HuH-7 (cell line): ENCODE measurements around the gene MT1H.
"Not testable (repeated sequence)": the region's sequence is repeated elsewhere in the genome, so short reads cannot be mapped to it uniquely, and the experiment has no call there.

ENCODE experiments used
- DNase-seq: peaks from one replicate; pipeline ENCODE4 v3.0.0; 2011; ENCODE audit warnings: low spot score

The MT1H gene

GRCh38 chr16:56669005-56669839 is at the start of gene MT1H:
Gene MT1H (plus strand): TSS chr16:56669814. CDS start chr16:56669885, 71 bp downstream.
- no peak for DNase-seq

GRCh38 chr16:56620339-56620897 is 49.2 kb upstream of the MT1H start:
- DNase-seq, result no peak

- DNase-seq, result not testable (repeated sequence)
Measured at GRCh38 chr16:56621665-56622445, 47.8 kb upstream of the MT1H start.

DNA sequence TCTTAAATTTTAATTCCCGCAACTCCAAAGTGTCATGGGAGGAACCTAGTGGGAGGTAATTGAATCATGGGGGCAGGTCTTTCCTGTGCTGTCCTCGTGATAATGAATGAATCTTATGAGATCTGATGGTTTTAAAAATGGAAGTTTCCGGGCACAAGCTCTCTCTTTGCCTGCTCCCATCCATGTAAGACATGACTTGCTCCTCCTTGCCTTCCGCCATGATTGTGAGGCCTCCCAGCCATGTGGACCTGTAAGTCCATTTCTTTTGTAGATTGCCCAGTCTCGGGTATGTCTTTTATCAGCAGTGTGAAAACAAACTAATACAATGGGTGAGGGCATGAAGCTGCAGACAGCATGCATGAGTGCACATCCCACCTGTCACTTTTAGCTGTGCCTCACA is 46.4 kb upstream of the MT1H start:
- DNase-seq, result not testable (repeated sequence)

- DNase-seq, result no peak
Measured at GRCh38 chr16:56623637-56624036, 46.0 kb upstream of the MT1H start.

GRCh38 chr16:56625140-56625942 is 44.3 kb upstream of the MT1H start, which contains the start of gene MT1E:
Gene MT1E (plus strand): TSS chr16:56625781. CDS start chr16:56625852, 71 bp downstream.
- DNase-seq, result peak; percentile 55

- no peak for DNase-seq
Measured at GRCh38 chr16:56625943-56626654, 43.5 kb upstream of the MT1H start.

DNA sequence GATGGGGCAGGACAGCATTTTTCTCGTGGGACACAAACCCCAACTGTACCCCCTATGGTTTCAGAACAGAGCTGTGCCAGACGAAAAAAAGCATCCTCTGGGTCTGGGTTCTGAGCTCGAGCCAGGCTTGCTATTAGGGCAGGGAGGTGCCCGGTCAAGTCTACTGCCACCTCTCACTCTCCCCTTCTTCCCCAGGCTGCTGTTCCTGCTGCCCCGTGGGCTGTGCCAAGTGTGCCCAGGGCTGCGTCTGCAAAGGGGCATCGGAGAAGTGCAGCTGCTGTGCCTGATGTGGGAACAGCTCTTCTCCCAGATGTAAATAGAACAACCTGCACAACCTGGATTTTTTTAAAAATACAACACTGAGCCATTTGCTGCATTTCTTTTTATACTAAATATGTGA is 42.9 kb upstream of the MT1H start:
- no peak for DNase-seq

GRCh38 chr16:56628486-56629350 is 40.9 kb upstream of the MT1H start:
- DNase-seq, result no peak

DNA sequence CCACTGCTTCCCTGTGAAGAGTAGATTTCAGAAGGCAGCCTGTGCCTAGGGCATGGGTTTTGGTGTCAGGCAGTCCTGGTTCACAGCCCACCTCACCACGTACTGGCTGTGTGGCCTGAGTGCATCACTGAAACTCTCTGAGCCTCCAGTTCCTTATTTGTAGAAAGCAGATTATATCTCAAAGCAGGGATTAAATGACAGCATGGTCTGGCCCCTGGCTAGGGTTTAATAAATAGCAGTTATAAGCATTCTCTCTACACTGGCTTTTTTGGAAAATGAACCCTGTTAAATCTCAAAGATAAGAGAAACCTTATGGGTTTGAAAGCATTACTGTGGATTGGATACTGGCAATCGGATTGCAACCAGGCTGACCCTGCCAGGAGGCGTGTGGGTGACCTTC is 40.1 kb upstream of the MT1H start:
- DNase-seq, result no peak

GRCh38 chr16:56630134-56630533 is 39.5 kb upstream of the MT1H start:
- no peak for DNase-seq

GRCh38 chr16:56631197-56631596 is 38.4 kb upstream of the MT1H start:
- DNase-seq, result no peak

- DNase-seq, result no peak
Measured at GRCh38 chr16:56631832-56632155, 37.8 kb upstream of the MT1H start.

- no peak for DNase-seq
Measured at GRCh38 chr16:56632156-56632847, 37.3 kb upstream of the MT1H start, which contains the start of gene MT1M. Gene MT1M (plus strand): TSS chr16:56632659. CDS start chr16:56632732, 73 bp downstream.

GRCh38 chr16:56632848-56633365 is 36.7 kb upstream of the MT1H start:
- no peak for DNase-seq

- no peak for DNase-seq
Measured at GRCh38 chr16:56633535-56633934, 36.1 kb upstream of the MT1H start.

DNA sequence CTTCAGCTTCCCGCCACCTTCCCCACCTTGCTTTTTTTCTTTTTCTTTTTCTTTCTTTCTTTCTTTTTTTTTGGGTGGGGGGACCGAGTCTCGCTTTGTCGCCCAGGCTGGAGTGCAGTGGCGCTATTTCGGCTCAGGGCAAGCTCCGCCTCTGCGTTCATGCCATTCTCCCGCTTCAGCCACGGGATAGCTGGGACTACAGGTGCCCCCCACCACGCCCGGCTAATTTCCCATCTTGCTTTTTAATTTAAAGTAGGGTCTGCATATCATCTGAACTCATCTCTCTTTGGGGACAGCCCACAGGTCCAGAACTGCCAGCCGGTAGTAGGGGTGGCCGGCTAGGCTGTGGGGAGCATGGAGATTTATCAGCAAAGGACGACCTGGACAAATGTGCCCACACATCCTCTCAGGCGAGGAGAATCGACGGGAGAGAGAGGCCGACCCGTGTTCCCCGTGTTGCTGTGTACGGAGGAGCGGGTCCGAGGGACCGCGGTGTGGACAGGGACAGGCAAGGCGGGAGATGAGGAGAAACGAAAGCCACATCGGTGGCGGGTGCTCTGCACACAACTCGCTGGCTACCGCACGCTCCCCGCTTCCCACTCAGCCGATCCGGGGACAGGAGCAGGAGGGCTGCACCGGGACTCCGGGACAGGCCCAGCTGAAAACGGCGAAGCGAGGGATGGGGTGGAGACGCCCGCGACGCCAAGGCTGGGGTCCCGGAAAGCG is 34.7 kb upstream of the MT1H start:
- no peak for DNase-seq

- DNase-seq, result no peak
Measured at GRCh38 chr16:56635441-56635967, 34.1 kb upstream of the MT1H start.
